Right hindlimb (tissue), 1 donor: Measurements from ENCODE around the gene BBS7.

Experiments used
- DNase-seq: peaks from one replicate; pipeline ENCODE4 v3.0.0-alpha.2; 2018

BBS7 gene

DNA sequence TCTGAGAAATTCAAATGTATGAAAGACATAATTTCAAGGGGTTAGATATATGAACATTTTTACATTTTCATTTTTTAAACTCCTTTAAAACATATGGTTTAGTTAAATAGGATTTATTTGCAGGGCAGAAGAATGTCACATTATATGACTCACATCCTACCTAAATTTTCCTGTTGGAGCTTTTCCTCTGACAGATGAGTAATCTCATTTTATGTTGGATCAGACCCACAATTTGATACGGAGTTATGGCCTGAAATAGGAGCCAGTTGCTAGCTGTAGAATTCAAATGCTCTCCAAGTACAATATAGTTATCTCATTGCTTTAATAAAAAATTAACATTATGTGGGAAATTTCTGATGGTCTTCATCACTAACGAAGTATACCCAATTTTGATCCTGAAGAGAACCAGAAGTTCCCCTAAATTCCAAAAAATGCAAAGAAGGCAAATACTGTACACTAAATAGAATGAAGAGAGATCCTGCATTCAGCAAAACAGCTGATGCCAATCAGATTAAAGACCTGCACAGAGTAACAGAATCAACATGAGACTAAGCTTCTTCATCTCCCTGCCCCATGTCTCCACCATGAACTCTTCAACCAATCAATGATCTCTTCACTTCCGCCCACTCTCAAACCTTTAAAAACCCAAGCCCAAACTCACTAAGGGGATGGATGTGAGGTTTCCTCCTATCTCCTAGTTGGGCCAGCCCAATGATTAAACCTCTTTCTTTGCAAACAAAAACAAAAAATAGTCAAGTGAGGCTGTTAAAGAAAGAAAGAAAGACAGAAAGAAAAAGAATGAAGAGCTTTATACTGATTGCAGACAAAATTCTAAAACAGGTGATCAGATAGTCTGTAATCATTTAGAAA lies 80.1 kb downstream of the BBS7 start:
- no peak for DNase-seq

DNA sequence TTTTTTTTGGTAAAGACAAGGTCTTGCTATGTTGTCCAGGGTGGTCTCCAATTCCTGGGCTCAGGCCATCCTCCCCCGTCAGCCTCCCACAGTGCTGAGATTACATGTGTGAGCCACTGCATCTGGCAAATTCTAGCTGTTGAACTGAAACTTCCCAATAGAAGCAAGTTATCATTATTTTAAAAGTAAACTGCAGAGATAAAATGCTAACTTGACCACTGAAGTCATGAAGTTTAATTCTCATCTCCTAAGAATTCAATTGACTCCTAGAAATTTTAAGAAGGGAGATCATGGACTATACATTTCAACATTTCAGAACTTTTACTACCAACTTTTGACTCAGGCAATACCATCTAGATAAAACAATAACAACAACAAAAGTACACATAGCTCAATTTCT lies 80.8 kb downstream of the BBS7 start:
- DNase-seq = no peak

DNA sequence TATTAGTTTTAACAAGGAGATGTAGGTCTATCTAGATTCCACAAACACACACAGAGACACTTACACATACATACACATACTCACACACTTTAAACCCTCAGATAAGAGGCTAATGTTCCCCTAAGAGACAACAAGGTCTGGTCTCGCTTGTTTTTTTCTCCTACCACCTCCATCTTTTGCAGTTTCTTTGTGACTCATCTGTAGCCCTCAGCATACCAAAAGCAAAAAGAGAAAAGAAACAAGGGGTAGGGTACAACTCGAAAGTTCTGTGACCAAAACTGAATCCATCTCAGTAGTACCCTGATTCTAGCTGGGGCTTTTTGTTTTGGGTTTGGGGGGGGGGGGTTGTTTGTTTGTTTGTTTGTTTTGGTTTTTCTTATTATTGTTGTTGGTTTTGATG lies 81.4 kb downstream of the BBS7 start:
- DNase-seq = no peak

DNA sequence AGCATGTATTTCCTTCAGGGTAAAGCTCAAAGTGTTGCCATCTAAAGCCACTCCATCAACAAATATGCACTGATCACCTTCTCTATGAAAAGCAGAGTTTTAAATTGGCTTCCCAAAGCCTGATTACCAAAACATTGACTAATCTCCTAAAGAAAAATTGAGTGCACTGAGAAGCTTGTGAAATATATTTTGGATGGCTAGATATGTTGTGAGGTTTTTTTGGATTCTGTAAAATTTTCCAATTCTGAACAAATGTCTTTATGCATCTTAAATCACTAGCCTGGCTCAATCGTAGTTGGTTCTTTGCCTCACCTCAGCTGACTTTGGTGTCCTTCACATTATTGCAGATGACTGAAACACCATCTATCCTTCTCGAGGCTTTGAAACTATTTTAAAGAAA lies 84.1 kb downstream of the BBS7 start:
- no peak for DNase-seq

DNA sequence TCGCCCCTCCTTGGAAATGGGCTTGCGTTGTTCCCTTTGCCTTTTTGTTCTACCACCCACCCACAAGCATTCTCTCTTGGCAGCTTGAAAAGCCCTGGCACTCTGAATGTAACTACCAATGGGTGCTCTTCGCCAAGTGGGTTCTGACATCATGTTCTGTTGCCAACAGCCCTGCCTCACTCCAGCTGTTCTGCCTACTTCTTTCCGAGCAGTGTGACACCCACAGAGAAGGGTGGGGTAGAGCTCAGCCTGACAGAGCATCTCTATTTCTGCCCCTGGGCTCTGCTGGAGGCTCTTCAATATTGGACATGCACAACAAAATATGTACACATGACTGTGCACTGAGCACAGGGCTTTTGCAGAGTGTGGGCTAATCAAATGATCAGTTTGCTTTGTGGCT lies 84.8 kb downstream of the BBS7 start:
- peak; percentile 53 for DNase-seq

DNA sequence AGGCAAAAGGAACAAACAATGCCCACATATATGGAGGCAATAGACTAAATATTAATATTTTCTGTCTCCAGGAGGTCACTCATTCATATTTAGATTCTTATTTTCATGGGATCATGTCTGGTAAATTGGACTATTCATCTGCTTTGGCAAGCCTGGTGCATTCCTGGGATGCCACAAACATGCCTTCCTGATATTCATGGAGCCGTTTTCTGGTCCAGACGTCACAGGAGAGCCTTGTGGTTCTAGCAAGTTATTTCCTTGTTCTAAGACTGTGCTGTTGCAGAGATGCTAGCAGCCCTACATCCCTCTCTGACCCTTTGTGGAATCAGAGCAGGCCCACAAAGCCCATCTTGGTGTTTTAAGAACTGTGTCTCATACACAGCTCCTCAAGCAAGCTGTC lies 85.3 kb downstream of the BBS7 start:
- DNase-seq = peak; percentile 45

DNA sequence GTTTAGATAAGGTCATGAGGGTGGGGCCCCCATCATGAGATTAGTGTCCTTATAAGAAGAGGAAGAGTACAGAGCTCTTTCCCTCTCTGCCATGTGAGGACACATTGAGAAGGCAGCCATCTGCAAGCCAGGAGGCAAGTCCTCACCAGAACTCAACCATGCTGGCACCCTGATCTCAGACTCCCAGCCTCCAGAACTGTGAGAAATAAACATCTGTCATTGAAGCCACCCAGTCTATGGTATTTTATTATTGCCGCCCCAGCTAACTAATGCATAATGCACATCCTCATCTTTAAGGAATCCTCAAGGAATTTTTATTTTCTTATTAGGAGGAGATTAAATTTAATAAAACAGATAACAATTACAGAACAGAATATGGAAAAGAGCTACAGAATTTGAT lies 85.9 kb downstream of the BBS7 start:
- no peak for DNase-seq

DNA sequence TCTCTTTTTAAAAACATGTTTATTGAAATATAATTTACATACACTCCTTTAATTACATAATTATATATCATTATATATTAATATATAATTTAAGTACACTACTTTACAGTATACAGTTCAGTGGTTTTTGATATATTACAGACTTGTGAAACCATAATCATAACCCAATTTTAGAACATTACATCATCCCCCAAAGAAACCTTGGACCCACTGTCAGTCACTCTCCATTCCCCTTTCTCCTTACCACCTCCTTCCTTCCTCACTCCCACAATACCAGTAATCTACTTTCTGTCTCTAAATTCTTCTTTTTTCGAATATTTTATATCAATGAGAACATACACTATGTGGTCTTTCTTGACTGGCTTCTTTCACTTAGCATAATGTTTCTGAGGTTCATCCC lies 87.1 kb downstream of the BBS7 start:
- DNase-seq = no peak

DNA sequence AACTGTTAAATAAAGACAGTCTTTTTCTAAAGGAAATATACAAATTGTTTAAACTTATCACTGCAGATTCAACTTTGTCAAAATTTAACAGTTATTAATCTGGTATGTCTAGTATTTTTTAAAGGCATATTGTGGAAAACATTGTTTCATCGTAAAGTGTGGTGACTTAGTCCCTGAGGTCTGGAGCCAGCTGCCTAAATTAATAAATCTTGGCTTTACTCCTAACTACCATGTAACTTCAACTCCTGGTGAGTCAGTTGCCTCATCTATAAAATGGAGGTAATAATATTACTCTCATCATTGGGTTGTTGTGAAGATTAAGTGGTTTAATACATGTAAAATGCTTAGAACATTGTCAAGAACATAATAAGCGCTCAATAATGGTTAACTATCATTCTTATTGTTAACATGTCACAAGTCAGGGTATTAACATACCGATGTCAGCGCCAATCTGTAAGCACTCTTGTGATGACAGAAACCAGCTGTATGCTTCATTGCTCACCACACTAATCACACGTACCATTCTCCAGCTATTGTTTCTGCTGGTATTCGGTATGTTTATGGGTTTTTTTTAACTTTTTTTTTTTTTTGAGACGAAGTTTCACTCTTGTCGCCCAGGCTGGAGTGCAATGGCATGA lies 91.2 kb downstream of the BBS7 start:
- DNase-seq = no peak

DNA sequence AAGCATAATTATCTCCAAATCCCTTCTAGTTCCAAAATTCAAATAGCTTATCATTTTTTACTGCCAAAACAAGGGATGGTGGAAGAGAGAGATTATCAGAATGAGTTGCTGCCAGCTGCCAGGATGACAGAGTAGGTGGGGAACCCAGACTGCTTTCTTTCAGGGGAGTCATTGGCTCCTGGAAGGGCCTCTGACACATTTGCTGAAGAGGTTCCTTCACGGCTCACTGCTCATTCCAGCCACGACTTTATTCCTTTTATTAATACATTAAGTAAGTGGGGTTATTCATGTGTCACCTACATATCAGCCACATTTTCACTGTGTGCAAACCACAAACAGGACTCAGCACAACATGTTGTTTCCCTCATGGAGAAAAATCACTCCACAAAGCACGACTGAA lies 92.6 kb downstream of the BBS7 start:
- DNase-seq = no peak

DNA sequence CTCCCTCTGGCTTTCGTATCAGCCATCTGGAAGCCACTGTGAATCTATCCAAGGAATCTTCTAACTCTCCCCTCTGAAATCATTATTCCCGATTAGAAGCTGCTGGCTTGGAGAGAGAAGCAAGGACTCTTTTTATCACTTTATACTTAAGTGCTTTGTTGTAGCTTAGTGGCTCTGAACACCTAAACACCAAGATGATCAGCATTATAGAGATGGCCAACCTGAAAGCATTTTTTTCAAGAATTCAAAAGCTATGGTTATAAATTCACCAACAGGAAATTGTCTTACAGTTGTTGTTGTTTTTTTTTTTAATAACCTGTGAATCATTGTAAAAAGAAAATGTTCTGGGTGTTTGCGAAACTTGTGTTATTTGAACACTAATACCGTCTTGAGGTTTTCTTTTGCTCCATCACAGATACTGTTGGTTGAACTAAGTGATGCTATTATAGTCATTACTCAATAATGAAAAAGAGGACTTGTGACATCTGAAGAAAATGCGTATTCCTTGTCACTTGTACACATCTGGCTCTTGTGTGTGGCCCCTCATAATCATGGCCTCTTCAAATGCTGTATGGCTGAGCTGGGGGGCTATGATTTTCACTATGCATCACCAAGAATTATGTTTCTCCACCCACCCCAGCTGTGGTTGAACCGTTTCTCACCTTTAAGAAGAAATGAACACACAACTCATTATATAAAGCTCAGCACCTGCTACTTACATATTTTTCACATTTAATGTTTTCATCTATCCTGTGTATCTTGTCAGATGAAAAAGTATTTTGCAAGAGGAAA lies 93.5 kb downstream of the BBS7 start:
- DNase-seq = no peak
